GM23338 (cell line): ENCODE results near the gene PAX5. TPM values are rescaled to one million over a fixed set of nuclear protein-coding genes. Genes with fewer than 3 reads are reported as not detected.

Source experiments
- CREB1 ChIP-seq: fragments of 250-450 bp; sonication (Bioruptor Pico); IDR thresholded peaks from 2 replicates; pipeline ENCODE4 v1.5.0; 2020; ENCODE audit warnings: low read depth, mild to moderate bottlenecking, moderate library complexity
- EZH2 ChIP-seq: fragments of 200-600 bp; sonication (generic); IDR thresholded peaks from one replicate; pipeline ENCODE4 v1.8.0; 2017; ENCODE audit warnings: antibody characterized with exemption, mild to moderate bottlenecking, low read depth; ENCODE audit not compliant: unreplicated experiment
- EZH2phosphoT487 ChIP-seq: fragments of 200-600 bp; sonication (generic); IDR thresholded peaks from one replicate; pipeline ENCODE4 v1.8.1; 2018; ENCODE audit warnings: antibody characterized with exemption; ENCODE audit not compliant: unreplicated experiment
- NANOG ChIP-seq: IDR thresholded peaks from 2 replicates; pipeline ENCODE4 v1.6.1; 2016; ENCODE audit warnings: antibody characterized with exemption, borderline replicate concordance
- POLR2AphosphoS5 ChIP-seq: IDR thresholded peaks from 2 replicates; pipeline ENCODE4 v1.6.1; 2016; ENCODE audit warnings: antibody characterized with exemption, low read depth
- polyA plus RNA-seq: library from polyadenylated mRNA; unstranded; fragments of >200 nt; fragmentation: Nextera tagmentation; extraction: Ambion mirVana; gene quantifications from 2 replicates; pipeline ENCODE4 v1.2.1, GENCODE V29; 2016
- total RNA-seq: library from RNA; depleted of rRNA; stranded (reverse); fragments of >200 nt; shearing (Covaris generic); gene quantifications from 2 replicates; pipeline ENCODE4 v1.2.3, GENCODE V29; 2014
- TF ChIP-seq, protein P1 (sequence below): fragments of 250-450 bp; sonication (Bioruptor Pico); IDR thresholded peaks from 2 replicates; pipeline ENCODE4 v1.5.0; 2020; ENCODE audit warnings: mild to moderate bottlenecking, moderate library complexity
- TF ChIP-seq, protein P2 (sequence below): IDR thresholded peaks from 2 replicates; pipeline ENCODE4 v1.6.1; 2016; ENCODE audit warnings: antibody characterized with exemption
- TF ChIP-seq, protein P3 (sequence below), 2 experiments: fragments of 200-600 bp in 1 of 2; sonication (generic) in 1 of 2; conservative IDR thresholded peaks; 2 replicates each; pipeline versions ENCODE4 v1.5.1 to v1.6.1; 2016 to 2017; ENCODE audit warnings: antibody characterized with exemption in 2 of 2, low read depth in 2 of 2, mild to moderate bottlenecking in 2 of 2, moderate library complexity in 1 of 2

The PAX5 gene
- total and polyA plus RNA-seq, 2 experiments from 2014 or later: 0.17 to 0.60 TPM

- TF ChIP-seq, protein P1, sequence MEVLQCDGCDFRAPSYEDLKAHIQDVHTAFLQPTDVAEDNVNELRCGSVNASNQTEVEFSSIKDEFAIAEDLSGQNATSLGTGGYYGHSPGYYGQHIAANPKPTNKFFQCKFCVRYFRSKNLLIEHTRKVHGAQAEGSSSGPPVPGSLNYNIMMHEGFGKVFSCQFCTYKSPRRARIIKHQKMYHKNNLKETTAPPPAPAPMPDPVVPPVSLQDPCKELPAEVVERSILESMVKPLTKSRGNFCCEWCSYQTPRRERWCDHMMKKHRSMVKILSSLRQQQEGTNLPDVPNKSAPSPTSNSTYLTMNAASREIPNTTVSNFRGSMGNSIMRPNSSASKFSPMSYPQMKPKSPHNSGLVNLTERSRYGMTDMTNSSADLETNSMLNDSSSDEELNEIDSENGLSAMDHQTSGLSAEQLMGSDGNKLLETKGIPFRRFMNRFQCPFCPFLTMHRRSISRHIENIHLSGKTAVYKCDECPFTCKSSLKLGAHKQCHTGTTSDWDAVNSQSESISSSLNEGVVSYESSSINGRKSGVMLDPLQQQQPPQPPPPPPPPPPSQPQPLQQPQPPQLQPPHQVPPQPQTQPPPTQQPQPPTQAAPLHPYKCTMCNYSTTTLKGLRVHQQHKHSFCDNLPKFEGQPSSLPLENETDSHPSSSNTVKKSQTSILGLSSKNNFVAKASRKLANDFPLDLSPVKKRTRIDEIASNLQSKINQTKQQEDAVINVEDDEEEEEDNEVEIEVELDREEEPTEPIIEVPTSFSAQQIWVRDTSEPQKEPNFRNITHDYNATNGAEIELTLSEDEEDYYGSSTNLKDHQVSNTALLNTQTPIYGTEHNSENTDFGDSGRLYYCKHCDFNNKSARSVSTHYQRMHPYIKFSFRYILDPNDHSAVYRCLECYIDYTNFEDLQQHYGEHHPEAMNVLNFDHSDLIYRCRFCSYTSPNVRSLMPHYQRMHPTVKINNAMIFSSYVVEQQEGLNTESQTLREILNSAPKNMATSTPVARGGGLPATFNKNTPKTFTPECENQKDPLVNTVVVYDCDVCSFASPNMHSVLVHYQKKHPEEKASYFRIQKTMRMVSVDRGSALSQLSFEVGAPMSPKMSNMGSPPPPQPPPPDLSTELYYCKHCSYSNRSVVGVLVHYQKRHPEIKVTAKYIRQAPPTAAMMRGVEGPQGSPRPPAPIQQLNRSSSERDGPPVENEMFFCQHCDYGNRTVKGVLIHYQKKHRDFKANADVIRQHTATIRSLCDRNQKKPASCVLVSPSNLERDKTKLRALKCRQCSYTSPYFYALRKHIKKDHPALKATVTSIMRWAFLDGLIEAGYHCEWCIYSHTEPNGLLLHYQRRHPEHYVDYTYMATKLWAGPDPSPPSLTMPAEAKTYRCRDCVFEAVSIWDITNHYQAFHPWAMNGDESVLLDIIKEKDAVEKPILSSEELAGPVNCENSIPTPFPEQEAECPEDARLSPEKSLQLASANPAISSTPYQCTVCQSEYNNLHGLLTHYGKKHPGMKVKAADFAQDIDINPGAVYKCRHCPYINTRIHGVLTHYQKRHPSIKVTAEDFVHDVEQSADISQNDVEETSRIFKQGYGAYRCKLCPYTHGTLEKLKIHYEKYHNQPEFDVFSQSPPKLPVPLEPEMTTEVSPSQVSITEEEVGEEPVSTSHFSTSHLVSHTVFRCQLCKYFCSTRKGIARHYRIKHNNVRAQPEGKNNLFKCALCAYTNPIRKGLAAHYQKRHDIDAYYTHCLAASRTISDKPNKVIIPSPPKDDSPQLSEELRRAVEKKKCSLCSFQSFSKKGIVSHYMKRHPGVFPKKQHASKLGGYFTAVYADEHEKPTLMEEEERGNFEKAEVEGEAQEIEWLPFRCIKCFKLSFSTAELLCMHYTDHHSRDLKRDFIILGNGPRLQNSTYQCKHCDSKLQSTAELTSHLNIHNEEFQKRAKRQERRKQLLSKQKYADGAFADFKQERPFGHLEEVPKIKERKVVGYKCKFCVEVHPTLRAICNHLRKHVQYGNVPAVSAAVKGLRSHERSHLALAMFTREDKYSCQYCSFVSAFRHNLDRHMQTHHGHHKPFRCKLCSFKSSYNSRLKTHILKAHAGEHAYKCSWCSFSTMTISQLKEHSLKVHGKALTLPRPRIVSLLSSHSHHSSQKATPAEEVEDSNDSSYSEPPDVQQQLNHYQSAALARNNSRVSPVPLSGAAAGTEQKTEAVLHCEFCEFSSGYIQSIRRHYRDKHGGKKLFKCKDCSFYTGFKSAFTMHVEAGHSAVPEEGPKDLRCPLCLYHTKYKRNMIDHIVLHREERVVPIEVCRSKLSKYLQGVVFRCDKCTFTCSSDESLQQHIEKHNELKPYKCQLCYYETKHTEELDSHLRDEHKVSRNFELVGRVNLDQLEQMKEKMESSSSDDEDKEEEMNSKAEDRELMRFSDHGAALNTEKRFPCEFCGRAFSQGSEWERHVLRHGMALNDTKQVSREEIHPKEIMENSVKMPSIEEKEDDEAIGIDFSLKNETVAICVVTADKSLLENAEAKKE (CRISPR knock-in tag): no peak
- TF ChIP-seq NANOG (no peak), CREB1 (CRISPR knock-in tag) (no peak), EZH2phosphoT487 (no peak), EZH2 (no peak), POLR2AphosphoS5 (no peak)
- TF ChIP-seq, protein P2, sequence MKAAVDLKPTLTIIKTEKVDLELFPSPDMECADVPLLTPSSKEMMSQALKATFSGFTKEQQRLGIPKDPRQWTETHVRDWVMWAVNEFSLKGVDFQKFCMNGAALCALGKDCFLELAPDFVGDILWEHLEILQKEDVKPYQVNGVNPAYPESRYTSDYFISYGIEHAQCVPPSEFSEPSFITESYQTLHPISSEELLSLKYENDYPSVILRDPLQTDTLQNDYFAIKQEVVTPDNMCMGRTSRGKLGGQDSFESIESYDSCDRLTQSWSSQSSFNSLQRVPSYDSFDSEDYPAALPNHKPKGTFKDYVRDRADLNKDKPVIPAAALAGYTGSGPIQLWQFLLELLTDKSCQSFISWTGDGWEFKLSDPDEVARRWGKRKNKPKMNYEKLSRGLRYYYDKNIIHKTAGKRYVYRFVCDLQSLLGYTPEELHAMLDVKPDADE: no peak
- TF ChIP-seq, protein P3, sequence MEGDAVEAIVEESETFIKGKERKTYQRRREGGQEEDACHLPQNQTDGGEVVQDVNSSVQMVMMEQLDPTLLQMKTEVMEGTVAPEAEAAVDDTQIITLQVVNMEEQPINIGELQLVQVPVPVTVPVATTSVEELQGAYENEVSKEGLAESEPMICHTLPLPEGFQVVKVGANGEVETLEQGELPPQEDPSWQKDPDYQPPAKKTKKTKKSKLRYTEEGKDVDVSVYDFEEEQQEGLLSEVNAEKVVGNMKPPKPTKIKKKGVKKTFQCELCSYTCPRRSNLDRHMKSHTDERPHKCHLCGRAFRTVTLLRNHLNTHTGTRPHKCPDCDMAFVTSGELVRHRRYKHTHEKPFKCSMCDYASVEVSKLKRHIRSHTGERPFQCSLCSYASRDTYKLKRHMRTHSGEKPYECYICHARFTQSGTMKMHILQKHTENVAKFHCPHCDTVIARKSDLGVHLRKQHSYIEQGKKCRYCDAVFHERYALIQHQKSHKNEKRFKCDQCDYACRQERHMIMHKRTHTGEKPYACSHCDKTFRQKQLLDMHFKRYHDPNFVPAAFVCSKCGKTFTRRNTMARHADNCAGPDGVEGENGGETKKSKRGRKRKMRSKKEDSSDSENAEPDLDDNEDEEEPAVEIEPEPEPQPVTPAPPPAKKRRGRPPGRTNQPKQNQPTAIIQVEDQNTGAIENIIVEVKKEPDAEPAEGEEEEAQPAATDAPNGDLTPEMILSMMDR (conservative IDR thresholded peaks at IDR 0.05; ENCODE audit: low read depth in 2 of 2): no peak
These were observed 239.6 kb downstream of the PAX5 start (continued) for GRCh38 chr9:36794461-36794860.
